Renal cortex interstitium (tissue), 15 donors: ENCODE measurements around the gene ITGA2. TPM values are rescaled to one million over a fixed set of nuclear protein-coding genes. Genes with fewer than 3 reads are reported as not detected.
A peak's percentile ranks its signal among the peaks of the same experiment; 100 is the strongest.
"Not testable (repeated sequence)": the region's sequence is repeated elsewhere in the genome, so short reads cannot be mapped to it uniquely, and the experiment has no call there.

Source experiments
- DNase-seq, 11 donors: peaks; one replicate each; pipeline ENCODE4 v3.0.0-alpha.2; 2013; ENCODE audit warnings: low read depth in 9 of 11, low spot score in 4 of 11; ENCODE audit errors: extremely low read depth in 1 of 11
- long read RNA-seq, 16 experiments: transcript quantifications; one replicate each; lab custom pipeline, GENCODE V29; 2026
- polyA plus RNA-seq, 3 donors: library from polyadenylated mRNA; unstranded; fragments of 120-200 nt; gene quantifications; one replicate each; pipeline ENCODE4 v1.2.1, GENCODE V29; 2013; ENCODE audit not compliant: insufficient read length in 3 of 3

ITGA2 gene
- polyA plus RNA-seq = 10 to 100 TPM; 26.1 to 32.5 (median 27.1) TPM
- long read RNA-seq, donor 1 = 0 reads
- long read RNA-seq, donor 2, full-length matches to known transcripts = 1 of 63 reads
- long read RNA-seq, donor 2, partial matches to known transcripts = 62 of 63 reads
- long read RNA-seq, donor 2, other reads (novel, unspliced or antisense) = 0 of 63 reads
- long read RNA-seq, donor 3, full-length matches to known transcripts = 2 of 2 reads
- long read RNA-seq, donor 3, partial matches to known transcripts = 0 of 2 reads
- long read RNA-seq, donor 3, other reads (novel, unspliced or antisense) = 0 of 2 reads
- long read RNA-seq, donor 4, full-length matches to known transcripts = 2 of 2 reads
- long read RNA-seq, donor 4, partial matches to known transcripts = 0 of 2 reads
- long read RNA-seq, donor 4, other reads (novel, unspliced or antisense) = 0 of 2 reads
- long read RNA-seq, donor 5 = 0 reads
- long read RNA-seq, donor 6, full-length matches to known transcripts = 2 of 2 reads
- long read RNA-seq, donor 6, partial matches to known transcripts = 0 of 2 reads
- long read RNA-seq, donor 6, other reads (novel, unspliced or antisense) = 0 of 2 reads
- long read RNA-seq, donor 7, full-length matches to known transcripts = 2 of 2 reads
- long read RNA-seq, donor 7, partial matches to known transcripts = 0 of 2 reads
- long read RNA-seq, donor 7, other reads (novel, unspliced or antisense) = 0 of 2 reads
- long read RNA-seq, donor 8 = 0 reads
- long read RNA-seq, donor 9 = 0 reads
- long read RNA-seq, donor 10, full-length matches to known transcripts = 1 of 1 reads
- long read RNA-seq, donor 10, partial matches to known transcripts = 0 of 1 reads
- long read RNA-seq, donor 10, other reads (novel, unspliced or antisense) = 0 of 1 reads
- long read RNA-seq, donor 11, full-length matches to known transcripts = 1 of 1 reads
- long read RNA-seq, donor 11, partial matches to known transcripts = 0 of 1 reads
- long read RNA-seq, donor 11, other reads (novel, unspliced or antisense) = 0 of 1 reads
- long read RNA-seq, donor 12 = 0 reads
- long read RNA-seq, donor 13 = 0 reads
- long read RNA-seq, donor 14, full-length matches to known transcripts = 1 of 1 reads
- long read RNA-seq, donor 14, partial matches to known transcripts = 0 of 1 reads
- long read RNA-seq, donor 14, other reads (novel, unspliced or antisense) = 0 of 1 reads
- long read RNA-seq, donor 15 = 0 reads
- long read RNA-seq, donor 16, full-length matches to known transcripts = 6 of 6 reads
- long read RNA-seq, donor 16, partial matches to known transcripts = 0 of 6 reads
- long read RNA-seq, donor 16, other reads (novel, unspliced or antisense) = 0 of 6 reads

DNA sequence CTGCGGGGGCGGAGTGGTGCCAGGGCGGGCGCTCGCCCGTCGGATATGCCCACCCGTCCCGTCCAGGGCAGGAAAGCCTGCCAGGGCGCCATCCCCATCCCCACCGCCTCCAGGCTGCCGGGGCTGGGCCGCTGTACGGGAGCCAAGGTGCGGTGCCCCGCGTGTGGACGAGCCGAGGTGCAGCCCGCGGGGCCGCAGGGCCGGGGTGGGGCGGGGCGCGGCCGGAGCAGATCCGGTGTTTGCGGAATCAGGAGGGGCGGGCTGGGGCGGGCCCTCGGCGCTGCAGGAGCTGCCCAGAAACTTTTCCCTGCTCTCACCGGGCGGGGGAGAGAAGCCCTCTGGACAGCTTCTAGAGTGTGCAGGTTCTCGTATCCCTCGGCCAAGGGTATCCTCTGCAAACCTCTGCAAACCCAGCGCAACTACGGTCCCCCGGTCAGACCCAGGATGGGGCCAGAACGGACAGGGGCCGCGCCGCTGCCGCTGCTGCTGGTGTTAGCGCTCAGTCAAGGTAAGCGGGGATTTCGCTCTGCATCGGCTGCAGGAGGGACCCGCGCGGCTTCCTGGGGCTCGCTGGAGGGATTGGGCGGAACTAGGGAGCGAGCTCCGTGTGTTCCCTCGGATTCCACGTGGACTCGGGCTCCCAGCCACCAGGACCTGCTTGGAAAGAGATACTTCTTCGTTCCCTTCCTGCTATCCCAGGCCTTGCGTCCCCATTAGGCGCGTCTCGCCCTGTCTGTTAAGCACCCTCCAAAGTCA, at the start of gene ITGA2:
Gene ITGA2, plus strand, starts transcription at position 328 of the 756 bp plus-strand sequence. Its CDS starts 117 bp downstream, at position 445.
- peak in 4 of 11 donors; percentile 31 to 43 (median 34) for DNase-seq

DNA sequence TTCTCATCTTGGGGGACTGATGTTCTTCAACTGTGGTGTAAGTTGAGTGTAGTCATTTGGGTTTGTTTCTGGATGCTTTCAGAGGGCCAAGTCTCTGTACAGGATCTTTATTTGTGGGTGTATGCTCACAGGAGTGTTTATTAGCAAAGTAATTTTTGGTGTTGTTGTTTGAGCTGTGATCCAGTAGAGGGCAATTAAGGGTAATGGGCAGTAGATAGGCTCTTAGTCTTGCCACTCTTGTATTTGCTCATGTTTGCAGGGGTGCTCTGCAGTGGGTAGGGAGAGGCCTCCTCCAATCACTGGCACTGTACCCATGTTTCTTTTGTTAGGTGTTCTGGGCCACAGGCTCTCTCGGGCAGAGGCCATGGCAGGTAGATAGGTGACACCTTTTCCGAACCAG, 45.9 kb upstream of the ITGA2 start:
- DNase-seq = no peak

DNA sequence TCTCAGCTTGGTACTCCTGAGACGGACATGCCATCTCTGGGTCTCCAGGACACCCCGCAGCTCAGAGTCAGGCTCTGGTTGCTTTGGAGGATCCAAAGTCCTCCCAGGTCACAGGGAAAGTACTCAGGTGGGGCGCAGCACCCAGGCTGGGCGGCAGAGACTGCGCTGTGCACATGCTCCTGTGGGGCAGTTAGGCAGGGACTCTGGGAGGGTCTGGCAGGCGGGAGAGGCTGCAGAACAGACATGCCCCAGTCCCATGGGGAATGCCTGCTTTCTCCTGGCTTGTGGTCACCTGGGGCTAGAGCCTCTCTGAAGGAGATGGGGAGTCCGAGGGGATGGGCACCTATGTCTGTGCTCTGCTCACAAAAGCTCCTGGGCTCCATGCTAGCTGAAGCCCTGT, 45.3 kb upstream of the ITGA2 start:
- DNase-seq = no peak

DNA sequence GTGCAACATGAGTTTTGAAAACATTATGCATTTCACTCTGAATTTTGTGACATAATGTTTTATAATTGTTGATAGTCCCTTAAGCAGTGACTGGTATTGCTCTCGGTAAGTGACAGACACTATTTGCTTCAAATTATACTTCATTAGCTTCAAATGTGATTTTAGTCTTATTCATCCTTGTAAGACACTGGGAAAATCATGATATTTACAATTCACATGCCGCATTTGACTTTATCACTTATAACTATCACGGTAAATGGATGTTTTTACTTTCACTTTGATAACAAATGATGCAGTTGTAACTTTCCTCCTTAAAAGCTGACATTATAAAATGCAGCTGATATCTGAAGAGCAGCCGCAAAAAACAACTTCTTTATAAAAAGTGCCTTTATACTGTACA, 44.1 kb upstream of the ITGA2 start:
- no peak for DNase-seq

DNA sequence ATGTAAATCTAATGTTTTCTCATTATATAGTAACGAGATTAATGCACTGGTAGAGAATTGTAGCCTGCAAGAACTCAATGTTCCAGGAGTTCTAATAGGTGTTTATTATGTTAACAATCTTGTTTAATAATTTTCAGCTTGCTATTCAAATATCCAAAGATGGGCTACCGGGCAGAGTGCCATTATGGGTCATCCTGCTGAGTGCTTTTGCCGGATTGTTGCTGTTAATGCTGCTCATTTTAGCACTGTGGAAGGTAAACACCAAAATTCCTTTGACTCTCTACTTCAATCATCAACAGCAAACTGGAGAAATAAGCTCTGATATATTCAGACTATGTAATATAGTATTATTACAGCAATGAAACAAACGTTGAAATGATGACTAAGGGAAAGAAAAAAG, 41.9 kb upstream of the ITGA2 start:
- DNase-seq = no peak

DNA sequence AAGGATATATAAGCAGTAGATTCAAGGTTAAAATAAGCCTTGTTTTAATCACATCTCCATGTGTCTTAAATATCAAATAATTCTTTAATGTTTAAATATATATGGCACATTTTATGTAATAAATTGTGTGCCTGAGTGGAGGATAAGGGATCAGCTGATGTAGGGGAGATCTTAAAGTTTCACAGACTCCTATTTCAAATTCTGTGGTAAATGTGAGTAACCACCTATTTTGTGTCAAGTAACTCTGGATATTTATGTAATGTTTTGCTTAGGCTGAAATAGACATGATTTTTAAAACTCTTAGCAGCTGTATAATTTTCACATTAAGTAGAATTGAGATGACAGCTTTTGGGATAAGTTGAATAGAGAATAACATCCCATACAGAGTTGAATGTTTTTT, 41.3 kb upstream of the ITGA2 start:
- no peak for DNase-seq

DNA sequence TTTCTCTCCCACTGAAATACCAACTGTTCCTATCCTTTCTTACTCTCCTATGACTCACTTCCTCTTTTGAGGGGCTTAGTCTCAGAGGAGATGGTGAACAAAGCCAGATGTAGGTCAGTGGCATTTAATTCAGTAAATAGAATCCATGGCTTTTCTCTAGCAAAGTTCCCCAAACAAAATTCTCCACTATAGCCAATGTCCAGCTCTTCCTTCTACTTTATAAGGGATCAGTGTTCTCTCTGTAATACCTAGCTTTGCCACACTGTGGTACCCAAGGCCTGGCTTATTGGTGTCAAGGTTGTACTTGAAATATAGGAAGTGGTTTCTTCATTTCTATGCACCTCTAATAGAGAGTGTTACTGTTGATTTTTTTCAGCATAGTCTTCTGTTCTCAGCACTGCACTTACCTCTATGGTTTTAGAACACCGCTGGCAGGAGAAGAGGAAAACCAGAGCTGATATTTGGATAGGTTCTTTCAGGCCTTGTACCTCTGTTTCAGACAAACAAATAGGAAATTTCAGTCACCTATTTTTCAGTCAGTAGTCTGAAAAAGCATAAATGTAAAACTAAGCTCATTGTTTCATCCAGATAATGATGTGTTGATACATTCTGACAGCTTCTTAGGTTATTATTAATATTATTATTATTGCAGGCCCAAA, 40.6 kb upstream of the ITGA2 start:
- peak; percentile 16 to 66 (median 39) for DNase-seq

DNA sequence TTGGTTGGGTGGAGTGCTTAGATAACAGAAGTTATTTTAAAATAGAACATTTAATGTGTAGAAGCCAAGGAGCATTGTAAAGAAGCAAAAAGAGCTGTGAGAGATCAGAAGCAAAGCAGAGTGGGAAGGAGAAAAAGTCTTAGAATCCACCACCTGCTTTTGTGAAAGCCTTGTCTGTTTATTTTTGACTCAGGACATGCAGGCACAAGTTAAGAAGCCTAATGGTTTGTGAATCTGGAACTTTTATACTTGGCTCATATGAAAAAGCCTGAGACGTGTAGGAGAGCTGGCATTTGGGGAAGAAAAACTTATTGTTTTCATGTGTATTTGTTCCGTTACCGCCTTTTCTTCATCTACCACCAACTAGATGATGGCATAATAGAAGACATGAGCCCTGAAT, 38.5 kb upstream of the ITGA2 start:
- no peak for DNase-seq

DNA sequence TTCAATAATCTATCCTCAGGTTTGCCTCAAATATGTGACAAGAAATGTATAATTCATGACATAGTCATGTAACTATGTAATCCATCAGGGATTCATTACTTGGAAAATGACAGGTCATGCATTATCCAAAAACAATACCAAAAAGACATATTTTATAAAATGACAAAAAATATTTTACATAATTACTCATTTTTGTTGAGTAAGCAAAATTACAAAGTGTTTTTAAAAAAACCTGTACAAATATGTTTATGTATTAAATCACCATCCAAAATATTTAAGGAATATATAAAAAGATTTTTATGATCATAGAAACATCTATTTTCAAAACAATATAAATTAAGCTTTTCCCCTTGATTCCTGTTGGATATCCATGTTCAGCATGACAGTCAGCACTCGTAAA, 36.7 kb upstream of the ITGA2 start:
- no peak for DNase-seq

DNA sequence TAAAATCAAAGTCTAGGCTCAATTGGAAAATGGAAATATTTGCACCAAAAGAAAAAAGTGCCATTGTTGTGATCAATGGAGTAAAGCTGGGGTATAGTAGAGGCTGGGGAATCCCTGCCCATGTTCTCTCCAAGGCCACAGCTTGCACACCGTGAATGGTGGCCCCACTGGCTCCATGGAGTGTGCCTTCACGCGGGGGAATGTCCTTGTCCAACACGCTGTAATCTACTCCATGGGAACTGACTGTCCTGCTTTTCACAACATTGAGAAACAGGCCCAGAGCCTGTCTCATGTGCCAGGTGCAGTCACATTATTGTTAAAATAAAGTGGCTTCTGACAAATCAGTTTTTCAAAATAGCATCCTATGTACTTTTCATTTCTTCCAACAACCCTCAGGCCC, 33.1 kb upstream of the ITGA2 start:
- no peak for DNase-seq

DNA sequence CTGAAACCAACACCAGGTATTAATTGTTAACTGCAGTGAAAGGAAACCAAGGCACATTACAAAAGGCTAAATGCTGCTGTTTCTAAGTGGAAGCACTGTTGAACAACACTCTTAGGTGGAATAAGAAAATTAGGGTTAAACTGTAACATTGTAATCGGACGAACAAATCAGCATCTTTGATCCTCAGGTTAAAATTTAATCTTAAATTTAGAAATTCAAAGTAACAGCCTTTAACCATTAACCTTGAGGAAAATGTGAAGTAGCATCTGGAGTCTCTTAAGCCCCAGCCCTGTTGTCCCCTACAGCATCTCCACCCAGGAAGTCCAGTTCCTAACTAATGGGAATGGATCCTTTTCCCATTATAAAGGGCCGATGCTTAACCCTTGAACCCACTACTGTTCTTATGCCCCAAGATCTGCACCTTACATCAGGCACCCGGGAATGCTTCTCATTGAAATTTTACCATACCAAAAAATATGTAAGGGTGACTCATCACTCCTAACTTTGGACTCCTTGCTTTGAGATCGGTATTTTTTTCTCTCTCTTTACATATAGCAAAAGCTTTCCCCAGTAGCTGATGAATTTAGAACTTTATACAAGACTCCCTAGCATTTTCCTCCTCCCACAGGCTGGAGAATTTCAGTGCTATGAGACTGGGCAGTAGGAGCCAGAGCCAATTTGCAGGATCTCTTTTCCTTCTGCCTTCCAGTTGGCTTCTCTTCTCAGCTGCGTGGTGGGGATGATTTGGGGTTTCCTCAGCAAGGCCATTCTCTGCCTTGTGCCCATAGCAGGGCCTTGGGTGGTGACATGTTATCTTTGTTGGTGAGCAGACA, 32.0 kb upstream of the ITGA2 start:
- DNase-seq = peak in 2 of 11 donors; percentile 22 to 32

DNA sequence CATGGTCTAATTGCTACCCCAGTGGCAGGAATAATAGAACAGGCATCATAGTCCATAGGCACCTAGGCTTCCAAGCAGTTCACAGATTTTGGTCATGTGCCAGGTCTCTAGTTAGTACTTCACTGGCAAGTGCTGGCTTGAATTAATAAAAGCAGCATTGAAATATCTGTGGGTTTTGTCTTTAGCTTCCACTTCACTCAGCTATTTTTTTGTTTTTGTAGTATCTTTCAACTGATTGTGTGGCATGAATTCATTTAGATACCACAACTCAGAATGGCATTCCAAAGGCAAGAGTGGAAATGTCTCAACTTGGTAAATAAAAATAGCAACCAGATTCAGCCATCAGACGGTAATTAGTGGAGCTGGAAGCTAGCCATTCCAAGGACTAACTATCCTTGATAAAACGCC, 27.9 kb upstream of the ITGA2 start:
- no peak for DNase-seq

DNA sequence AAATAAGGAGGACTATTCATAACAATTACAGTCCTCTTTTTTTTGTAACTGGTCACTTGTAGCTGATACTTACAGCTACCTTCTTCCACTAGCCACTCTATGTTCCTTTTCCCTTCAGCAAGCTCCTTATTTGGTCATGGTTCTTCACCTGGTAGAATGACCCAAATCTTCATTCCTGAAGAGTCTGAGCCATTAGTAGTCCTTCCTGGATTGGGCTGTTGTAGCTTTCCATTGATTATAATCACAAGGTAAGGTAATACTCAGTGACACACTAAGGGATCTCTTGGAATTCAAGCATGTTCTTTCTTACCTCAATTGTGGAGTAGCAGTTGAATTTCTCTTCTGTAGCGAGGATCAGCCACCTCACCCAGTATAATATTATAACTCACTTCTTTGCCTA, 25.5 kb upstream of the ITGA2 start:
- no peak for DNase-seq

DNA sequence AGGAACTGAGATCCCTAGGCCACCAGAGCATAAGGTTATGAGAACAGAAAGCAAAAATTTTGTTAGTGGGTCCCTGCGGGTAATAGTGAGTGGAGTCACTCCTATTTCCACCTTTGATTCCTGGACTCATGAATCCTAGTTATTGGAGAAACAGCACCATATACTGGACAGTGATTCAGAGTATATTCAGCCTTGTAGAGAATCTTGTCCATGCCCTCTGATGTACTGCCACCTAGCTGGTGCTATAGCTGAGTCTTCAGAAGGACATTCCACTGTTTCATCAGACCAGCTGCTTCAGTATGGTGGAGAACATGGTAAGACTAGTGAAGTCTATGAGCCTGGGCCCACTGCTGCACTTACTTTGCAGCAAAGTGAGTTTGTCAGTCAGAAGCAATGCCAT, 25.0 kb upstream of the ITGA2 start:
- no peak for DNase-seq

DNA sequence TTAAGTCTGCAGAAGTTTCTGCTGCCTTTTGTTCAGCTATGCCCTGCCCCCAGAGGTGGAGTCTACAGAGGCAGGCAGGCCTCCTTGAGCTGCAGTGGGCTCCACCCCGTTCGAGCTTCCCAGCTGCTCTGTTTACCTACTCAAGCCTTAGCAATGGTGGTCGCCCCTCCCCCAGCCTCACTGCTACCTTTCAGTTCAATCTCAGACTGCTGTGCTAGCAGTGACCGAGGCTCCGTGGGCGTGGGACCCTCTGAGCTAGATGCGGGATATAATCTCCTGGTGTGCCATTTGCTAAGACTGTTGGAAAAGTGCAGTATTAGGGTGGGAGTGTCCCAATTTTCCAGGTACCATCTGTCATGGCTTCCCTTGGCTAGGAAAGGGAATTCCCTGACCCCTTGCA, 13.0 kb upstream of the ITGA2 start:
- not testable (repeated sequence) for DNase-seq

DNA sequence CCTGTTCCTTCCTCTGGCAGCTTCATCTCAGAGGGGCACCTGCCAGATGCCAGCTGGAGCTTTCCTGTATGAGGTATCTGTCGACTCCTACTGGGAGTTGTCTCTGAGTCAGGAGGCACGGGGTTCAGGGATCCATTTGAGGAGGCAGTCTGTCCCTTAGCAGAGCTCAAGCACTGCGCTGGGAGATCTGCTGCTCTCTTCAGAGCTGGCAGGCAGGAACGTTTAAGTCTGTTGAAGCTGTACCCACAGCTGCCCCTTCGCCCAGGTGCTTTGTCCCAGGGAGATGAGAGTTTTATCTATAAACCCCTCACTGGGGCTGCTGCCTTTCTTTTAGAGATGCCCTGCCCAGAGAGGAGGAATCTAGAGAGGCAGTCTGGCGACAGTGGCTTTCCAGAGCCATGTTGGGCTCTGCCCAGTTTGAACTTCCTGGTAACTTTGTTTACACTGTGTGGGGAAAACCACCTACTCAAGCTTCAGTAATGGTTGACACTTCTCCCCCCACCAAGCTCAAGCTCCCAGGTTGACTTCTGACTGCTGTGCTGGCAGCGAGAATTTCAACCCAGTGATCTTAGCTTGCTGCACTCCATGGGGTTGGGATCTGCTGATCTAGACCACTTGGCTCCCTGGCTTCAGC, 11.8 kb upstream of the ITGA2 start:
- DNase-seq = no peak

DNA sequence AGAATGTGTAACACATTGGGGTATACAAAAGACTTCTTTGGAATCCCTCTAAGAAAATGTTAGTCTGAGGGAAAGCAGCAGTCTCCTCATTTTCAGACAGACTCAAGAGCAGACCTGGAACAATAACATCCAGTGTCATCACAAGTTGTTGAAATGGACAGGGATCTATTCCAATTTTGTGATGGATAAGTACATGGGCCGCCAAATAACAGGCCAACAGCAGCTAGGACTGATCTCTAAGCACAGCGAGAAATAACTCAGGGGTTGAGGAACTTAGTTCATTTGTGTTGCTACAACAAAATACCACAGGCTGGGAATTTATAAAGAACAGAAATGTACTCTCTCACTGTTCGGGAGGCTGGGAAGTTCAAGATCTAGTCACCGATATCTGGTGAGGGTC, 7.6 kb upstream of the ITGA2 start:
- DNase-seq = no peak
